Measurements from ENCODE around the gene SCGB3A1. TPM values are rescaled to one million over a fixed set of nuclear protein-coding genes. Genes with fewer than 3 reads are reported as not detected.
A peak's percentile ranks its signal among the peaks of the same experiment; 100 is the strongest.

The SCGB3A1 gene
- total and polyA plus RNA-seq, 2 experiments from 2014 or later: not detected

DNA sequence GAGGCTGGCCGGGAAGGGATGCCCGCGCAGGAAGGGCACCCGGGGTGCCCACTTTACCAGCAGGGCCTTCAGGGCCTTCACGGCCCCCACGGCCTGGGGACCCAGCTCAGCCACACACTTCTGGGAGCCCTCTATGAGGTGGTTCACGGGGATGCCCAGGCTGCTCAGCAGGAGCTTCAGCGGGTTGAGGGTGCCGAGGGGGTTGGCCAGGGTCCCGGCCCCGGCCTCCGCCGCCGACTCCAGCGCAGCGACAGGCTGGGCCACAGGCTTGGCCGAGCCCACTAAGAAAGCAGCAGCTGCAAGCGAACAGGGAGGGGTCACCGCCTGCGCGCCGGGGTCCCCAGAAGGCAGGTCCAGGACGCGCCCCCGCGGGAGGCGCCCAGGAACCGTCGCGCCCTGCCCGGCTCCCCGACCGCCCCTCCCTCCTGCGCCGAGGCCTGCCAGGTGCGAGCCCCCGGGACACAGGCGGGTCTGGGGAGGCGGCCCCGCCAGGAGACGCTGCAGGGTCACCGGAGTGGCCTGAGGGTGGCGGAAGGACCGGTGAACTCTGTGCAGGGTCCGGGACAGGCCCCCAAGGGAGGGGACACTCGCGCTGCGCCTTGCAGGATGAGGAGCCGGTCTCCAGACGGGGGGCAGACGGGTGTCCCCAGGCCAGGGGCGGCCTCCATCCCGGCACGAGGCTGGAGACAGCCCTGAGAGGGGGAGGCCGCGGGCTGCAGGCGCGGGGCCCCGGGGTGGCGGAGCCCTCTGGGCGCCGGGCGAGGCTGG, 572 bp downstream of the SCGB3A1 start:
- no peaks in the 10 kb centered on the region for H3K79me2 ChIP-seq (ENCODE audit: insufficient read depth)
- 4% methylated on average over 27 to 39 of the region's 63 CpGs for WGBS, 2 experiments (ENCODE audit: low coverage in 1 of 2, low lambda C conversion rate in 2 of 2, missing lambda C conversion rate in 2 of 2)
- TF ChIP-seq EZH2phosphoT487 (IDR thresholded peaks at IDR 0.05; ENCODE audit: insufficient read depth, low read depth): no peak
- peak; percentile 79 for TF ChIP-seq EZH2 (IDR thresholded peaks at IDR 0.05; ENCODE audit: insufficient read depth, poor library complexity, severe bottlenecking)
- no peak overlapping the region for H2AFZ ChIP-seq
- no peak overlapping the region; the same call in 1 of the 2 replicates for H3K4me3 ChIP-seq
- no peaks in the 10 kb centered on the region for H3F3A ChIP-seq (ENCODE audit: insufficient read depth)
- no peaks in the 10 kb centered on the region for H3K4me1 ChIP-seq (ENCODE audit: insufficient read depth)
- in situ Hi-C loops (cut with MboI): no loop called here
- H3K27ac ChIP-seq: no peak overlapping the region
- no peaks in the 10 kb centered on the region for H3K9me2 ChIP-seq (ENCODE audit: insufficient read depth)
- H3K9me3 ChIP-seq (ENCODE audit: low read depth): no peaks in the 10 kb centered on the region
- H3K9ac ChIP-seq: no peak overlapping the region
- H4K20me1 ChIP-seq (ENCODE audit: insufficient read depth): no peaks in the 10 kb centered on the region
- H3K4me2 ChIP-seq (ENCODE audit: unreplicated experiment): no peak overlapping the region
- H3K27me3 ChIP-seq (replicated peaks; ENCODE audit: insufficient read depth): peaks cover 41% of the 10 kb centered on the region
- DNase-seq: no peak
- H3K36me3 ChIP-seq (ENCODE audit: low read depth): no peaks in the 10 kb centered on the region

DNA sequence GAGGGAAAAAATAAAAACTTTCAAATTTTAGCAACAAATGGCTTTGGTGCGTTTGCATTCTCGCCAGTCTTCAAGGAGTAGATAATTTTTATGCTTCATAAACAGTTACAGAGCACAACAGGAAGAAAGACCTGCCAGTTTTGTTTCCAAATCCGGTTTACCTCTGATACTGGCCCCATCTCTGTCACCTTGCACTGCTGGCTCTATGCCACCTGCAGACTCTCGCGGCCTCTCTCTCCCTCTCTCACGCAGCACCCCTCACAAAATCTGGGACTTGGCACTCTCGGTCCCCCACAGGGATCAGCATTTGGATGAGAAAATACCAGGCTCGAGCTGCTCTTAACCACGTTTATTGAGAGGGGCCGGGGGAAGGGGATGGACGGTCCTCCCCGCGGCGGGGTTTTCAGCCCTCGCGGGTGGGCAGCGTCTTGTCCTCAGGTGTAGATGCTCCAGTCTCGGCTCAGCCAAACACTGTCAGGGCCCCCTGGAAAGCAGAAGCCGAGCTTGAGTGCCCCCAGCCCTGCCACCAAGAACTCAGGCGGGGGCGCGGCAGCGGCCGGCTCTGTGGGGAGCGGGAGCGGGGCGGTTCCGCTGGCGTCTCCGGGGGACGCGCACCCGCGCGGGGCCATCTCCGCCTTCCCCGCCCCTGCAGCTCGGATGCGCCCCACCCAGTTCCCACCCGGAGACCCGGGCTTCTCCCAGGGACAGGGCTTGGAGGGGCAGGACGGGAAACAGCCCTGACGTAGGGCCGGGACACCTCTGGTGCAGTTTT, 1.3 kb downstream of the SCGB3A1 start:
- no peak overlapping the region for H3K4me3 ChIP-seq
- 3% methylated on average over 25 to 39 of the region's 44 CpGs for WGBS, 2 experiments (ENCODE audit: low coverage in 1 of 2, low lambda C conversion rate in 2 of 2, missing lambda C conversion rate in 2 of 2)
- H3K9me2 ChIP-seq (ENCODE audit: insufficient read depth): no peaks in the 10 kb centered on the region
- no peaks in the 10 kb centered on the region for H4K20me1 ChIP-seq (ENCODE audit: insufficient read depth)
- H3K79me2 ChIP-seq (ENCODE audit: insufficient read depth): no peaks in the 10 kb centered on the region
- in situ Hi-C loops (cut with MboI): no loop called here
- no peak overlapping the region for H2AFZ ChIP-seq
- H3K36me3 ChIP-seq (ENCODE audit: low read depth): no peaks in the 10 kb centered on the region
- H3K27ac ChIP-seq: no peak overlapping the region
- no peak for DNase-seq
- H3K4me2 ChIP-seq (ENCODE audit: unreplicated experiment): no peak overlapping the region
- peaks cover 41% of the 10 kb centered on the region for H3K27me3 ChIP-seq (replicated peaks; ENCODE audit: insufficient read depth)
- no peaks in the 10 kb centered on the region for H3F3A ChIP-seq (ENCODE audit: insufficient read depth)
- no peaks in the 10 kb centered on the region for H3K9me3 ChIP-seq (ENCODE audit: low read depth)
- H3K9ac ChIP-seq: no peak overlapping the region
- TF ChIP-seq EZH2phosphoT487 (IDR thresholded peaks at IDR 0.05; ENCODE audit: insufficient read depth, low read depth): no peak
- TF ChIP-seq EZH2 (IDR thresholded peaks at IDR 0.05; ENCODE audit: insufficient read depth, poor library complexity, severe bottlenecking): peak; percentile 49
- H3K4me1 ChIP-seq (ENCODE audit: insufficient read depth): no peaks in the 10 kb centered on the region

GRCh38 chr5:180586870-180587269, 4.4 kb downstream of the SCGB3A1 start:
- peaks cover 23% of the 10 kb centered on the region for H3K27me3 ChIP-seq (replicated peaks; ENCODE audit: insufficient read depth)
- DNase-seq: no peak
- H3F3A ChIP-seq (ENCODE audit: insufficient read depth): no peaks in the 10 kb centered on the region
- no peak overlapping the region for H3K27ac ChIP-seq
- in situ Hi-C loops (cut with MboI): no loop called here
- no peak overlapping the region for H3K4me3 ChIP-seq
- 87 to 93% methylated on average over 10 of the region's 10 CpGs for WGBS, 2 experiments (ENCODE audit: low coverage in 1 of 2, low lambda C conversion rate in 2 of 2, missing lambda C conversion rate in 2 of 2)
- H3K9ac ChIP-seq: no peak overlapping the region
- H3K9me3 ChIP-seq (ENCODE audit: low read depth): no peaks in the 10 kb centered on the region
- no peaks in the 10 kb centered on the region for H3K36me3 ChIP-seq (ENCODE audit: low read depth)
- H3K79me2 ChIP-seq (ENCODE audit: insufficient read depth): no peaks in the 10 kb centered on the region
- TF ChIP-seq EZH2 (IDR thresholded peaks at IDR 0.05; ENCODE audit: insufficient read depth, poor library complexity, severe bottlenecking) (no peak), EZH2phosphoT487 (IDR thresholded peaks at IDR 0.05; ENCODE audit: insufficient read depth, low read depth) (no peak)
- H4K20me1 ChIP-seq (ENCODE audit: insufficient read depth): no peaks in the 10 kb centered on the region
- no peak overlapping the region for H2AFZ ChIP-seq
- no peaks in the 10 kb centered on the region for H3K9me2 ChIP-seq (ENCODE audit: insufficient read depth)
- H3K4me1 ChIP-seq (ENCODE audit: insufficient read depth): no peaks in the 10 kb centered on the region
- H3K4me2 ChIP-seq (ENCODE audit: unreplicated experiment): no peak overlapping the region

GRCh38 chr5:180586204-180586603, 5.1 kb downstream of the SCGB3A1 start:
- in situ Hi-C loops (cut with MboI): no loop called here
- Histone ChIP-seq H3K9me2 (ENCODE audit: insufficient read depth) (no peaks in the 10 kb centered on the region), H3K36me3 (ENCODE audit: low read depth) (no peaks in the 10 kb centered on the region), H3K27me3 (replicated peaks; ENCODE audit: insufficient read depth) (peaks cover 17% of the 10 kb centered on the region), H4K20me1 (ENCODE audit: insufficient read depth) (no peaks in the 10 kb centered on the region), H3K79me2 (ENCODE audit: insufficient read depth) (no peaks in the 10 kb centered on the region), H3K4me1 (ENCODE audit: insufficient read depth) (no peaks in the 10 kb centered on the region), H3K4me3 (no peak overlapping the region), H3F3A (ENCODE audit: insufficient read depth) (no peaks in the 10 kb centered on the region), H3K9ac (no peak overlapping the region), H2AFZ (no peak overlapping the region), H3K9me3 (ENCODE audit: low read depth) (no peaks in the 10 kb centered on the region), H3K27ac (no peak overlapping the region), H3K4me2 (ENCODE audit: unreplicated experiment) (no peak overlapping the region)
- DNase-seq: no peak
- WGBS, 2 experiments (ENCODE audit: low coverage in 1 of 2, low lambda C conversion rate in 2 of 2, missing lambda C conversion rate in 2 of 2): 91 to 94% methylated on average over 3 of the region's 3 CpGs
- no peak for TF ChIP-seq EZH2 (IDR thresholded peaks at IDR 0.05; ENCODE audit: insufficient read depth, poor library complexity, severe bottlenecking)
- no peak for TF ChIP-seq EZH2phosphoT487 (IDR thresholded peaks at IDR 0.05; ENCODE audit: insufficient read depth, low read depth)

Data from GM23248 (cell line).